Neural progenitor cell (in vitro differentiated cells): ENCODE results near the gene ANXA6. TPM values are rescaled to one million over a fixed set of nuclear protein-coding genes. Genes with fewer than 3 reads are reported as not detected.

ENCODE experiments used
- DNase-seq: peaks from one replicate; pipeline ENCODE4 v3.0.0-alpha.2; 2016; ENCODE audit warnings: low spot score
- H2AFZ ChIP-seq: fragments of 200-600 bp; sonication (generic); replicated peaks from 2 replicates; pipeline ENCODE4 v1.6.1; 2016; ENCODE audit warnings: antibody characterized with exemption
- H3F3A ChIP-seq: fragments of 200-600 bp; sonication (generic); 2 replicates; pipeline ENCODE4 v1.6.1; 2016; ENCODE audit warnings: antibody characterized with exemption, low read depth
- H3K27ac ChIP-seq: fragments of 200-600 bp; sonication (generic); 2 replicates; pipeline ENCODE4 v1.5.1; 2016; ENCODE audit warnings: mild to moderate bottlenecking
- H3K27me3 ChIP-seq: fragments of 200-600 bp; sonication (generic); 2 replicates; pipeline ENCODE4 v1.6.1; 2016; ENCODE audit warnings: mild to moderate bottlenecking, moderate library complexity
- H3K36me3 ChIP-seq: fragments of 200-600 bp; sonication (generic); 2 replicates; pipeline ENCODE4 v1.5.1; 2016
- H3K4me1 ChIP-seq: fragments of 200-600 bp; sonication (generic); 2 replicates; pipeline ENCODE4 v1.6.1; 2016; ENCODE audit warnings: mixed run types
- H3K4me2 ChIP-seq: fragments of 200-600 bp; sonication (generic); 2 replicates; pipeline ENCODE4 v1.6.1; 2016
- H3K4me3 ChIP-seq: fragments of 200-600 bp; sonication (generic); 2 replicates; pipeline ENCODE4 v1.5.1; 2016
- H3K79me2 ChIP-seq: fragments of 200-600 bp; sonication (generic); 2 replicates; pipeline ENCODE4 v1.6.1; 2016; ENCODE audit warnings: low read depth
- H3K9ac ChIP-seq: fragments of 200-600 bp; sonication (generic); 2 replicates; pipeline ENCODE4 v1.6.1; 2016
- H3K9me3 ChIP-seq: fragments of 200-600 bp; sonication (generic); 2 replicates; pipeline ENCODE4 v1.5.1; 2016; ENCODE audit warnings: low read depth
- H4K20me1 ChIP-seq: fragments of 200-600 bp; sonication (generic); 2 replicates; pipeline ENCODE4 v1.6.1; 2016; ENCODE audit warnings: low read depth
- H3K27ac Mint-ChIP-seq: 3 replicates; pipeline ENCODE4 v1.8.0; 2021; ENCODE audit warnings: mixed read lengths
- H3K27me3 Mint-ChIP-seq: 2 replicates; pipeline ENCODE4 v1.8.0; 2022; ENCODE audit warnings: low read depth, mild to moderate bottlenecking, inconsistent platforms, moderate library complexity, mixed read lengths; ENCODE audit not compliant: insufficient read depth
- H3K36me3 Mint-ChIP-seq: 3 replicates; pipeline ENCODE4 v1.8.0; 2021; ENCODE audit warnings: mixed read lengths
- H3K4me1 Mint-ChIP-seq: 3 replicates; pipeline ENCODE4 v1.8.0; 2021; ENCODE audit warnings: mixed read lengths
- H3K4me3 Mint-ChIP-seq: 3 replicates; pipeline ENCODE4 v1.8.0; 2021; ENCODE audit warnings: mild to moderate bottlenecking, moderate library complexity, mixed read lengths
- H3K9me3 Mint-ChIP-seq: 3 replicates; pipeline ENCODE4 v1.8.0; 2020; ENCODE audit warnings: mixed read lengths
- CTCF ChIP-seq: fragments of 200-600 bp; sonication (generic); IDR thresholded peaks from 2 replicates; pipeline ENCODE4 v1.5.1; 2017; ENCODE audit warnings: antibody characterized with exemption, mild to moderate bottlenecking
- EZH2 ChIP-seq: fragments of 200-600 bp; sonication (generic); IDR thresholded peaks from 2 replicates; pipeline ENCODE4 v1.6.1; 2017; ENCODE audit warnings: antibody characterized with exemption, mild to moderate bottlenecking, moderate library complexity
- EZH2phosphoT487 ChIP-seq: fragments of 200-600 bp; sonication (generic); IDR thresholded peaks from 2 replicates; pipeline ENCODE4 v1.6.1; 2017; ENCODE audit warnings: antibody characterized with exemption
- total RNA-seq: library from RNA; depleted of rRNA; stranded (reverse); fragments of >200 nt; gene quantifications from 2 replicates; pipeline ENCODE4 v1.2.3, GENCODE V29; 2015; ENCODE audit warnings: low replicate concordance

Gene ANXA6
- total RNA-seq, 1 donor from 2014 or later: 97.6 TPM

GRCh38 chr5:151071848-151072629, 85.5 kb downstream of the ANXA6 start:
- H2AFZ ChIP-seq: no peak overlapping the region
- TF ChIP-seq CTCF (no peak), EZH2 (no peak), EZH2phosphoT487 (no peak)
- Mint-ChIP-seq H3K4me1 (peaks cover 3% of the 10 kb centered on the region), H3K27ac (no peak overlapping the region), H3K36me3 (peaks cover 2% of the 10 kb centered on the region), H3K27me3 (no peaks in the 10 kb centered on the region), H3K4me3 (no peak overlapping the region), H3K9me3 (peaks cover 2% of the 10 kb centered on the region)
- H4K20me1 ChIP-seq: peaks cover 37% of the 10 kb centered on the region
- no peak overlapping the region for H3K27ac ChIP-seq
- H3K36me3 ChIP-seq: no peaks in the 10 kb centered on the region
- no peak overlapping the region for H3K4me2 ChIP-seq
- H3K27me3 ChIP-seq: no peaks in the 10 kb centered on the region
- H3K4me3 ChIP-seq: no peak overlapping the region
- no peaks in the 10 kb centered on the region for H3K9me3 ChIP-seq
- DNase-seq: no peak
- no peak overlapping the region for H3K9ac ChIP-seq
- no peaks in the 10 kb centered on the region for H3K4me1 ChIP-seq
- no peaks in the 10 kb centered on the region for H3F3A ChIP-seq
- peaks cover 12% of the 10 kb centered on the region for H3K79me2 ChIP-seq

GRCh38 chr5:151071021-151071420, 86.6 kb downstream of the ANXA6 start:
- no peaks in the 10 kb centered on the region for H3K27me3 Mint-ChIP-seq
- TF ChIP-seq CTCF (no peak), EZH2phosphoT487 (no peak), EZH2 (no peak)

GRCh38 chr5:151070449-151070848, 87.1 kb downstream of the ANXA6 start:
- H3K36me3 Mint-ChIP-seq: peaks cover 2% of the 10 kb centered on the region
- no peak overlapping the region for H2AFZ ChIP-seq
- H3K27me3 Mint-ChIP-seq: no peaks in the 10 kb centered on the region
- peaks cover 18% of the 10 kb centered on the region for H3K79me2 ChIP-seq
- H4K20me1 ChIP-seq: peaks cover 44% of the 10 kb centered on the region
- peaks cover 10% of the 10 kb centered on the region for H3K4me1 Mint-ChIP-seq
- no peaks in the 10 kb centered on the region for H3K27me3 ChIP-seq
- H3K4me3 ChIP-seq: no peak overlapping the region
- H3K4me3 Mint-ChIP-seq: no peak overlapping the region
- no peak overlapping the region for H3K9ac ChIP-seq
- H3K9me3 ChIP-seq: no peaks in the 10 kb centered on the region
- DNase-seq: no peak
- no peaks in the 10 kb centered on the region for H3F3A ChIP-seq
- no peaks in the 10 kb centered on the region for H3K4me1 ChIP-seq
- no peak overlapping the region for H3K27ac Mint-ChIP-seq
- peaks cover 2% of the 10 kb centered on the region for H3K9me3 Mint-ChIP-seq
- no peak overlapping the region for H3K27ac ChIP-seq
- no peak for TF ChIP-seq EZH2phosphoT487
- no peak for TF ChIP-seq CTCF
- no peak for TF ChIP-seq EZH2
- H3K4me2 ChIP-seq: no peak overlapping the region
- H3K36me3 ChIP-seq: no peaks in the 10 kb centered on the region

More at GRCh38 chr5:151071021-151071420, 86.6 kb downstream of the ANXA6 start:
- Histone ChIP-seq H3K4me1 (no peaks in the 10 kb centered on the region), H3F3A (no peaks in the 10 kb centered on the region), H4K20me1 (peaks cover 44% of the 10 kb centered on the region), H3K79me2 (peaks cover 13% of the 10 kb centered on the region), H3K36me3 (no peaks in the 10 kb centered on the region), H3K27ac (no peak overlapping the region), H3K9me3 (no peaks in the 10 kb centered on the region), H3K4me3 (no peak overlapping the region), H3K27me3 (no peaks in the 10 kb centered on the region), H3K9ac (no peak overlapping the region), H2AFZ (no peak overlapping the region), H3K4me2 (no peak overlapping the region)
- Mint-ChIP-seq H3K4me1 (peaks cover 8% of the 10 kb centered on the region), H3K4me3 (no peak overlapping the region), H3K36me3 (peaks cover 2% of the 10 kb centered on the region), H3K27ac (no peak overlapping the region), H3K9me3 (peaks cover 2% of the 10 kb centered on the region)
- DNase-seq: no peak
